GM19397 (cell line): ENCODE data around the gene MECR.

Experiments used
- ATAC-seq: cut with Tn5 transposase; IDR thresholded peaks from one replicate; pipeline ENCODE4 v1.9.1; 2021; ENCODE audit warnings: mild to moderate bottlenecking, moderate library complexity; ENCODE audit not compliant: unreplicated experiment

MECR gene, protein sequence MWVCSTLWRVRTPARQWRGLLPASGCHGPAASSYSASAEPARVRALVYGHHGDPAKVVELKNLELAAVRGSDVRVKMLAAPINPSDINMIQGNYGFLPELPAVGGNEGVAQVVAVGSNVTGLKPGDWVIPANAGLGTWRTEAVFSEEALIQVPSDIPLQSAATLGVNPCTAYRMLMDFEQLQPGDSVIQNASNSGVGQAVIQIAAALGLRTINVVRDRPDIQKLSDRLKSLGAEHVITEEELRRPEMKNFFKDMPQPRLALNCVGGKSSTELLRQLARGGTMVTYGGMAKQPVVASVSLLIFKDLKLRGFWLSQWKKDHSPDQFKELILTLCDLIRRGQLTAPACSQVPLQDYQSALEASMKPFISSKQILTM

GRCh38 chr1:29230553-29231378 is at the start of gene MECR:
Gene MECR (minus strand): TSS chr1:29230934. CDS start chr1:29230906, 28 bp downstream.
- ATAC-seq = peak; percentile 93

DNA sequence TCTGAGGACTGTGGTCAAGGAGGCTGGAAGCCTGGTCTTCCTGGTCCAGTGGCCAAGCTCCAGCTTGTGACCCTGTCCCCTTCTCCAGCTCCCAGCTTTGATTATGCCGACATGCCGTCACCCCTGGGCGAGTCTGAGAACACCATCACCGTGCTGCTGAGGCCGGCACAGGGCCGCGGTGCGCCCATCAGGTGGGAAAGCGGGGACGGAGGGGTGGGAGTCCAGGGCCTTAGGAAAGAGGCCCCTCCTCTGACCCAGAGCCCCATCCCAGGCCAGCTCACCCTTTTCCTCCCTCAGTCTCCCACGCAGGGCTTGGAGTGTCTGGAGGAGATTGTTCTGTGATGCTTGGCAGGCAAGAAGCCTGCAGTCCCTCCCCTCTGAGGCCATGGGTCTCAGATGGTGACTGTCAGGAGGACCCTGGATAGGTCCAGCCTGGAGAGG is 49.2 kb upstream of the MECR start:
- ATAC-seq = no peak

DNA sequence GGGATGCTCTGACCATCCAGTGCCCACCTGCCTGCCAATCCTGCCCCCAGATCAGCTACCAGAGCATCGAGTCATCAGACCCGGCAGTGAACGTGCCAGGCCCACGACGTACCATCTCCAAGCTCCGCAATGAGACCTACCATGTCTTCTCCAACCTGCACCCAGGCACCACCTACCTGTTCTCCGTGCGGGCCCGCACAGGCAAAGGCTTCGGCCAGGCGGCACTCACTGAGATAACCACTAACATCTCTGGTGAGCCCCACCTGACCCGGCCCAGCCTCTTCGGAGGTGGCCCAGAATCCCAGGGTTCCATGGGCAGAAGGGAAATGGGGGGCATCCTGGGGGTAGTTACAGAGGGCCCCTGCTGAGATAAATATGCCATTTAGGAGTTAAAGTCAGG is 48.7 kb upstream of the MECR start:
- no peak for ATAC-seq

DNA sequence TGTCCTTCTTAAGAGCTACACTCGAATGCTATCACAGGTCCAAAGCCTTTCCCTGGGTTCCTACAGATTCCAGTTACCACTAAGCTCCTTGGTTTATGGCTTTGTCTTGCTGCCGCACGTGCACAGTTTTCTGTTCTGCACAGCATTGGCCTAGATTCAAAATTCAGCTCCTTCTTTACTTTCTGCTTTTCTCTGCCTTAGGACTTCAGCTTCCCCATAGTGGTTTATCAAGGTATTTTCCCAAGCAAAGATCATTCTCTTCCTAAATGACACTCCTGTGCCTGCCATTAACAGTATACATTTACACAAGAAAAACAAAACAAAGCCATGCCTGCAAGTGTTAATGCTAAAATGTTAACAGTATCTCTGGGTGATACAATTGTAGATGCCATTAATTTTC is 47.4 kb upstream of the MECR start:
- no peak for ATAC-seq

- no peak for ATAC-seq
Observed at GRCh38 chr1:29275435-29275834, 44.7 kb upstream of the MECR start.

GRCh38 chr1:29272147-29272907 is 41.6 kb upstream of the MECR start:
- no peak for ATAC-seq

- no peak for ATAC-seq
Observed at GRCh38 chr1:29271724-29272123, 41.0 kb upstream of the MECR start.

- ATAC-seq = no peak
Observed at GRCh38 chr1:29270929-29271521, 40.3 kb upstream of the MECR start.

DNA sequence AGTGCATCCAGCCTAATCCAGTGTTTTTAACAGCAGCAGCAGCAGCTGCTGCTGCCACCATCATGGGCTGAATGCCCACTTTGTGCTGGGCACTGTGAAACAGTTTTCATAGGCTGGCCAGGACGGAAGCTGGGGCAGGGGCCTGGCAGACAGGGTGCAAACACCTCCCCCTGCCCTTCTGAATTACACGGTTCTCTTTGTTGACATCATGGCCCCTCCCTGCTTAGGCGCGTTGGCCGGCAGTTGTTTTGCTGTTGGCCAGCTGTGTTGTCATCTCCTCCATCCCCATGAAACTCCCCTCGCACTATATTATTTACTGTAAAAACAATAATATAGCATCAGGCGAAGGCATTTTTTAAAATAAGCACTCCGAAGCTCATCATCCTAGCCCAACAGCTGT is 38.6 kb upstream of the MECR start:
- ATAC-seq = no peak

- no peak for ATAC-seq
Observed at GRCh38 chr1:29267321-29268070, 36.8 kb upstream of the MECR start.

DNA sequence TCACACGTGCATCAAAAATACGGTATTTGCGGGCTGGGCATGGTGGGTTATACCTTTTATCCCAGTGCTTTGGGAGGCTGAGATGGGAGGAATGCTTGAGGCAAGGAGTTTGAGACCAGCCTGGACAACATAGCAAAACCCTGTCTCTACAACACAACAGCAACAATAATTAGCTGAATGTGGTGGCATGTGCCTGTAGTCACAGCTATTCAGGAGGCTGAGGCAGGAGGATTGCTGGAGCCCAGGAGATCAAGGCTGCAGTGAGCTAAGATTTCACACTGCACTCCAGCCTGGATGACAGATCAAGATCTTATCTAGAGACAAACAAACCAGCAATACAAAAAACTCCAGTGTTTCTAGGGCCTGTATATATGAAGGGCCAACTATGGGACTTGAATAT is 36.2 kb upstream of the MECR start:
- ATAC-seq = no peak

DNA sequence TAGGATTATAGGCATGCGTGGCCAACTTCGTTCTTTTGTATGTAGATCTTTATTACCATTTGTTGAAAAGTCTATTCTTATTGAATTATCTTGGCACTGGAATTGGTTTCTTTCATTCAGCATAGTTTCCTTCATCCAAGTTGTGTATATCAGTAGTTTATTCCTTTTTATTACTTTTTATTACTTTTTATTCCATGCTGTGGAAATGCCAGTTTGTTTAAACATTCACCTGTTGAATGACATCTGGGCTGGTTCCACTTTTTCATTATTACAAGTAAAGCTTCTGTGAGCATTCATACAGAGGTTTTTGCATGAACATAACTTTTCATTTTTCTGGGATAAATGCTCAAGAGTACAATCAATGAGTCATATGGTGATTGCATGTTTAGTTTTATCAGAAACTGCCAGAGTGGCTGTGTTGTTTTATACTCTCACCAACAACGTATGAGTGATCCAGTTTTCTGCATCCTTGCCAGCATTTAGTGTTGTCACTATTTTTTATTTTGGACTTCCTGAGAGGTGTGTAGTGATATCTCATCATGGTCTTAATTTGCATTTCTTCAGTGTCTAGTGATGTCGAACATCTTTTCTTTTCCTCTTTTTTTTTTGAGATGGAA is 34.1 kb upstream of the MECR start:
- ATAC-seq = no peak

GRCh38 chr1:29260531-29260930 is 29.8 kb upstream of the MECR start:
- ATAC-seq = no peak

DNA sequence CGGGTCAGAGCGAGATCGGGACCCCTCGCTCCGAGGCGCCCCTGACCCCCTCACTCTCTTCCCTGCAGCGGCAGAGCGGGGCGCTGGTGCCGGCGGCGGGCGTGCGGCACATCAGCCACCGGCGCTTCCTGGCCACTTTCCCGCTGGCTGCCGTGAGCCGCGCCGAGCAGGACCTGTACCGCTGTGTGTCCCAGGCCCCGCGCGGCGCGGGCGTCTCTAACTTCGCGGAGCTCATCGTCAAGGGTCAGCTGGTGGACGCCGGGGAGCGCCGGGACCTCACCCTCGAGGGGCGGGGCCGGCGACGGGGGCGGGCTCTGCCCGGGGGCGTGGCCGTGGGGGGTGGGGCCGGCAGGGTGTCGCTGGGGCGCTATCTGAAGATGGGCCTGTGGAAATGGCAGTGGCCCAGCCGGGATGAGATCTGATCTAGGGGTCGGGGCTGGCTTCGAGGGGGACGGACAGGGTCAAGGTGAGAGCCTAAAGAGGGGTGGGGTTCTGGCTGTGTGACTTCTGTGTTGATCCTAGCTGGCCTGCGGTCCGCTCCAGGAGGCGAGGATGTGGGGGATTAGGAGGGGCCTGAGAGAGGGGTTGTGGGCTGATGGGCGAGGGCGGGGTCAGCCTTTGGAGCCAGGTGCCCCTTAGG is 29.2 kb upstream of the MECR start:
- no peak for ATAC-seq

DNA sequence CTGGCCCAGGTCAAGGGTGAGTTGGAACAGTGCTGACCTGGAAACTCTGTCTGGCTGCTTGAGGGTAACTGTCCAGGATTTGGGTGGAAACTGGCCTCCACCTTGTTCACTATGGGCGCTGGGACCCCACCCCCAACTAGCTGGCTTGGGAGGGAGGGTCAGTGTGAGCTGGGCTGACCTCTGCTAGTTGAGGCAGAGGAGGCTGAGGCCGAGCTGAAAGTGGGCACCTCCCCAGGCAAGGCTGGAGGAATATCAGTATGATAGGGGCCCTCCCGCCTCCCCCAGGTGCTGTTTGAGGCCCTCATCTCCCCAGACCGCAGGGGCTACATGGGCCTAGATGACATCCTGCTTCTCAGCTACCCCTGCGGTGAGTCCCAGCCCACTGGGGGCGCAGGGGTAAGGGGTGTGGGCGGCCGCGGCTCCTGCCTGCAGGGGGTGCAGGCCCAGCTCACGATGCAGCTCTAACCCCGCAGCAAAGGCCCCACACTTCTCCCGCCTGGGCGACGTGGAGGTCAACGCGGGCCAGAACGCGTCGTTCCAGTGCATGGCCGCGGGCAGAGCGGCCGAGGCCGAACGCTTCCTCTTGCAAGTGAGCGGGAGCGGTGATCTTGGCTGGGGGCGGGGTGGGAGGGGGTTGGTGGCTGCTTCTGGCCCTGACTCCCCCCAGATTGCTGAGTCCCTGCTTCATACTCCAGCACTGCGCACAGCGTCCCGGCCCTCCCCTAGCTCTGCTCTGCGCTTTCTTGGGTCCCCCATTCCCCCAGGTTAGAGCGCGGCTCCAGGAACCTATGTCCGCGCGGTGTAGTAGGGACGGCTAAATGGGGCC is 28.5 kb upstream of the MECR start:
- ATAC-seq = no peak

- no peak for ATAC-seq
Observed at GRCh38 chr1:29258189-29258975, 27.6 kb upstream of the MECR start.

DNA sequence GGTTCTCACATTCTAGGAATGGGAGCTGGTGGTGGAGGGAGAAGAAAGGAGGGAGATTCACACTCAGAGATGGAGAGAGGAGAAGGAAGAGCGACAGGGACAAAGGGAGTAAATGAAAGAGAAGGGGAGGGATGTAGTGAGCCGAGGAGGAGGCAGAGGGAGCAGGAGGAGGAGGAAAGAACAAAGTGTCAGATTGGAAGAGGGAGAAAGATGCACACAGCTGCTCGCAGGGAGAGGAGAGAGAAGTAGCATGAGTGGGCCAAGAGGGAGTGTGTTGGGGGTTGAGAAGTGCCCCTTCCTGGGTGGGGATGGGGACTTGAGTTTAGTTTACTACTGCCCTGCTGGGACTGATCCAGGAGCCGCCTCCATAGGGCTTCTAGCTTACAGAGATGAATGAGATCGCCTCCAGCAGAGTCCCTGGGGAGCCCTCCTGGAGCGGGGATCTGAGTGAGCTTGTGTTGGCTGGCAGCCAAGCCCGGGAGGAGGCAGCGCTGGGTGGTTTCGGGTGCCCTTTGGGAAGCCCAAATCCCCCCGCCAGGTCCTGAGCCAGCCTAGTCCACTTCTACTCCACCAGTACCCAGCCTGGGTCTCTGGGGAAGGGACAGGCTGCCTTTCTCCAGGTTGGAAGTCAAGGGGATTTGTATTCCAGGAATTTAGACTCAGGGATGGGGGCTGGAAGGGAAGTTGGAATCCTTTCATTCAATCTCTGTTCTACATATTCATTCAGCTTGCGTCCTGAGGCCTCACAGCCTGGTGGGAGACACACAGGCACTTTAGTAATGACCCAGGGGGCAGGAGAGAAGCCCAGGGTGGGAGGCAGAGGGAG is 26.5 kb upstream of the MECR start:
- ATAC-seq = no peak
